ENCODE measurements around the gene TMEM200B.
"Not testable (repeated sequence)": the region's sequence is repeated elsewhere in the genome, so short reads cannot be mapped to it uniquely, and the experiment has no call there.

Gene TMEM200B

DNA sequence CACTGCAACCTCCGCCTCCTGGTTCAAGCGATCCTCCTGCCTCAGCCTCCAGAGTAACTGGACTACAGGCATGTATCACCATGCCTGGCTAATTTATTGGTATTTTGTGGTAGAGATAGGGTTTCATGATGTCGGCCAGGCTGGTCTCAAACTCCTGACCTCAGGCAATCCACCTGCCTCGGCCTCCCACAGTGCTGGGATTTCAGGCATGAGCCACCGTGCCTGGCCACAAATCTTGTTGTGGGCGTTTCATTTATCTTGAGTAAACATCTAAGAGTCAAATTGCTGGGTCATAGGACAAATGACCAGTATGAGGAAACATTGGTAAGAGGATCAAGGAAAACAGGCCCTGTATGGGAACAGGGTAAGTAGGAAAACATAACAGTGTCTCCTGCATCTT, 17.9 kb downstream of the TMEM200B start:
- no peak for DNase-seq

DNA sequence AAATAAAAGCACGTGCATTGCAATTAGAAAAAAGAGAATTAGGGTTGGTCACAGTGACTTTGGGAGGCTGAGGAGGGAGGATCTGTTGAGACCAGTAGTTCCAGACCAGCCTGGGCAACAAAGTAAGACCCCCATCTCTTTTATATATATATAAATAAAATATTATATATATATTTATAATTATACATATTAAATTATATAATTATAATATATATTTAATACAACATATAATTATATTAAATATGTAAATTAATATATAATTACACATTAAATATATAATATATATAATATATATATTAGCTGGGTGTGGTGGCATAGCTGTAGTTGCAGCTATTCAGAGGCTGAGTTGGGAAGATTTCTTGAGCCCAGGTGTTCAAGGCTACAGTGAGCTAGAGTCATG, 23.2 kb downstream of the TMEM200B start:
- no peak for DNase-seq

DNA sequence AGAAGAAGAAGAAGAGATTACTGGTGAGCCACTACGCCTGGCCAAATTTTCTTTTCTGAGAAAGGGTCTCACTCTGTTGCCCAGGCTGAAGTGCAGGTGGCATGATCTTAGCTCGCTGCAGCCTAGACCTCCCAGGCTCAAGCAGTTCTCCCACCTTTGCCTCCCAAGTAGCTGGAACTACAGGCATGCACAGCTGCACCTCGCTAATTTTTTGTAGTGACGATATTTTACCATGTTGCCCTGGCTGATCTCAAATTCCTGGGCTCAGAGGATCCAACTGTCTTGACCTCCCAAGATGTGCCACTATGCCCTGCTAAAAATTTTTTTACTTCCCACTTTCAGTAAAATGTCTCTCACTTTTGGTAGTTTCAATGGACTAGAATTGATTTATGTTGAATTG, 24.4 kb downstream of the TMEM200B start:
- no peak for DNase-seq

DNA sequence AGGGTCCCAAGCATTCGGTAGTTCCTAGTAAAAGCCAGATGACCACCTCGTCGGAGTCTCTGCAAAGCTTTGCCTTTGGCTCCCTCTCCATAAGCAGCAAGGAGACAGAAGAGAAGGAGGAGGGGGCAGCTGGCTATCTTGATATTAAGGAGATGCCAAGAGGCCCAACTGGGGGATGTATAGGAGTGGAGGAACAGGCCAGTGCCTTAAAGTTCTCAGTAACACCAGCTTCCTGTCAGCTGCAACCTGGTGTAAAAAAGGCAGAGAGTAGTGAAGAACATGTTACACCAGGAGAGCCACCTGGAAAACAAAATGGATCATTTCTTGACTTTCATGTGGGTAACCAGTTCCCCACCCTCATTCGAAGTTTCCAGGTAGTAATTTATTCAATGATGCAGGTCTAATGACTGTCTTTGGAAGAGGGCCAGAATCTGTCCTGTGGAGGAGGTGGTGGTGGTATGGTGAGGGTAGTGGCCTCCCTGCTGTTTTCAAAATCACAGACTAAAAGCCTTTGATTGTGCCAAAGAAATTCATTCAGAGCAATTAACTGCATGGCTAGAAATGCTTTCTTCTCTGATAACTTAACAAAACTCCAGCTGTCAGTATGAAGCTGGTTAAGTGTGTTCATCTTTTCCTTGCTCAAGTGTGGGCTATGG, 27.3 kb downstream of the TMEM200B start:
- DNase-seq = no peak

DNA sequence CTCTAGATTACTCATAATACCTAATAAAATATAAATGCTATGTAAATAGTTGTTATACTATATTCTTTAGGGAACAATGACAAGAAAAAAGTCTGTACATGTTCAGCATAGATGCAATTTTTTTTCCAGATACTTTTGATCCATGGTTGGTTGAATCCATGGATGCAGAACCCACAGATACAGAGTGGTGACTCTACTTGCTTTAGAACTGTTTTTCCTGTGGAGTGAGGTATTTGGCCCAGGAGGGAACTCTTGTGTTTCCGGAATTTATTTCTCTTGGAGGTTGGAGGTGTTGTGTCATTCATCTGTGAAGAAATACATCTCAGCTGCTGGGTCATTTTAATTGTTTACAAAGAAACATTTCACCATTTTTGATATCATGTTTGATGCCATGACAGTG, 28.7 kb downstream of the TMEM200B start:
- no peak for DNase-seq

DNA sequence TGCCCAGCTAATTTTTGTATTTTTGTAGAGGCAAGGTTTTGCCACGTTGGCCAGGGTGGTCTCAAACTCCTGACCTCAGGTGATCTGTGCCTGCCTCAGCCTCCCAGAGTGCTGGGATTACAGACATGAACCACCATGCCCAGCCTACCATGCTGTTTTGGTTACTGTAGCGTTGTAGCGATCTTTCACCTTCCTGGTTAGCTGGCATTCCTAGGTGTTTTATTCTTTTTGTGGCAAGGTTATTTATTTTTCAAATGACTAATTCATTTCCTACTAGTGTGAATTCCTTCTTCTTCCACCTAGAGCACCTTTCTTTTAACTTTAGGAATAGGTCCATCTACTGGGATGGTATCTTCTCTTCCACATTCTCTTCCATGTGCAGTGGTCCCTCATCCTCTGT, 29.3 kb downstream of the TMEM200B start:
- DNase-seq = no peak

DNA sequence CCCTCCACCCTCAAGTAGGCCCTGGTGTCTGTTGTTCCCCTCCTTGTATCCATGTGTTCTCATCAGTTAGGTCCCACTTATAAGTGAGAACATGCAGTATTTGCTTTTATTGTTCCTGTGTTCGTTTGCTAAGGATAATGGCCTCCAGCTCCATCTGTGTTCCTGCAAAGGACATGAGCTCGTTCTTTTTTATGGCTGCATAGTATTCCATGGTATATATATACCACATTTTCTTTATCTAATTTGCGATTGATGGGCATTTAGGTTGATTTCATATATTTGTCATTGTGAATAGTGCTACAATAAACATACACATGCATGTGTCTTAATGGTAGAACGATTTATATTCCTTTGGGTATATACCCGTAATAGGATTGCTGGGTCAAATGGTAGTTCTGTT, 31.0 kb downstream of the TMEM200B start:
- not testable (repeated sequence) for DNase-seq

DNA sequence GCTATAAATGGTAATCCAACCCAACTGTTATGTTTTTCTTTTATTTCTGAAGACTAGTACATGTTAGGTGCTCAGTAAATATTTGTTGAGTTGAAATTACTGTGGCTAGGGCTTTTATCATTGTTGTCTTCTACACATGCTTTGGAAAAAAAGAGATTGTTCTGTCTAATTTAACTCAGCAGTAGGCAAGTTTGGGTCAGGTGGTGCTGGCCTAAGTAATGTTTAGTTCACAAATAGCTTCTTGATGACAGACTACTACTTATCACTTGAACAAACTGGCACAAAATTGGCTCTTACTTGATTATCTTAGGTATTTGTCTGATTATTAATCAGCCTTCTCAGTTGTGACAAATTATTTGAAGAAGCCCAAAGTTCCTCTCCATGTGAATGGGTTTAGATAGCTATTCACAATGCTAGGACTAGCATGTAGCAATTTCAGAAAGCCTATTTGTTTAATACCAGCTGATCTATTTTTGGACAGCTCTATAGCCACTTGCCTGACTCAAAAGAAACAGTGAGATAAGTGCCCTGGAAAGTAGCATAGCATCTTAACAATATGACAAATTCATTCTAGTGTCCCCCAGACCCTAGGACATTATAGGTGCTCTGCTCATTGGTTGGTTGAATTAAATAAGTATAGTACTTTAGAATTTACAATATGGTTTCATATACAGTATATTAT, 32.6 kb downstream of the TMEM200B start:
- no peak for DNase-seq

DNA sequence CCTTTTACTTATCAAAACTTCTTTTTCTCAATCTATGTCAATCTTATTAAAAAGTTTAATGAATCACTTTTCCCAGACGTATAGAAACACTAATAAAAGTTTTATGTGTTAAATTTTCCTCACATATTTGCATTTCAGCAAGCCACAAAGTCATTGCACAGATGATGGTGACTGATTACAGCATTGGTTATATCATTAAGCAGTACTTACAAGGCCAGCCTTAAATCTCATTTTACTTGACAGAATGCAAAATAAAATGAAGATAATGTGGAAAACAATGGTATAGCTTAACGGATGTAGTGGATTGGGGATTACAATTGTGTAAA, 39.5 kb downstream of the TMEM200B start:
- no peak for DNase-seq

DNA sequence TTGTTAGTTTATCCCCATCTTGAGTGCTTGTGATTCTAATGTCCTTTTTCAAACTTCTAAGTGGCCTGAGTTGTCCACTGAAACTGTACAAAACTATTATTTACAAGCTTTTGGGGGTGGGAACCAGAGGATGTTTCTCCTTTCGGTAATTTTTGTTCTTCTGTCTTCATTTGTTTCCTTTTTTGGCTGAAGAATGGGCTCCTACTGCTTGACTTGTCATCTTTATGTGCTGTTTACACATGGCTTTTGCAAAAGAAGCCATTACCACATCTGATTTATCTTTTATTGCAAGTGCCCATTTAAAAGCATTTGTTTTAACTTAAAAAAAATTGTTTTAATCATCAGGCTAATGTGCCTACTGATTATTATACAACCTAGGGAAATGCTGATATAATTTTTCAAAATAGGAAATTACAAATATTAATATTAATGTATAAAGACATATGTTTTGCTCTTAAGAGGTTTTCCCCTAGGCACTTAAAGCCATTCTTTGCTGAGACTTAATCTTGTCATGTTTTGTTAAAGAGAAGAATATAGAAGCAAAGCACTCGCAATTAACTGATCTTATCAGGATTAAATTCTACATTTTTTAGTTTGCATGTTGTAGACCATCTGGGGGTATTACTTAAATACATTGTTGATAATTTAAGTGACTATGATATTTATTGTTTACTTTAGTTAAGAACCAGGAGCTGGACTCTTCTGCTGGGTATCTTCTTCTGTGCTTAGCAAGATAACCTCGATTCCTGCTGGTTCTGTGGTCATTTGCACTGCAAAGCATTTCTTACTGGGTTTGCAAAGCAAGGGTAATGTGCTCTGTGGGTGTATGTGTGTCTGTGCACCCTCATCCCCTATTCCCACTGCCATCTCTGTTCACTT, 40.1 kb downstream of the TMEM200B start:
- no peak for DNase-seq

DNA sequence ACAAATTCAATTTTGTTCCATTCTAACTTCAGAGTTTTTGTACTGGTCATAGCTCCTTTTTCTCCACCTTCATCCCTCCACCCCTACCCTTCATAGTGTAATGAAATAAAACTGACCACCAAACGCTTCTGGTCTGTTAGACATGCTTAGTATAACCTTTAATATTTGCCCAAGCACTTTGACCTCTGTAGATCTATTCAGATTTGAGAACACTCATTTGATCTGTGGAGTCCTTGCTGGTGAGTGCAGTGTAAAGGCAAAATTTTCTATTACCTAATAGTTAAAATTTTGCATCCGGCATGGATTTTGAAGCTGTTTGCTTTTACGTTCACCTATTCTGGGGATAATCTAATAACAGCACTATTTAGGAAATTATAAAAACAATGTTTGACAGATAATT, 41.2 kb downstream of the TMEM200B start:
- no peak for DNase-seq

DNA sequence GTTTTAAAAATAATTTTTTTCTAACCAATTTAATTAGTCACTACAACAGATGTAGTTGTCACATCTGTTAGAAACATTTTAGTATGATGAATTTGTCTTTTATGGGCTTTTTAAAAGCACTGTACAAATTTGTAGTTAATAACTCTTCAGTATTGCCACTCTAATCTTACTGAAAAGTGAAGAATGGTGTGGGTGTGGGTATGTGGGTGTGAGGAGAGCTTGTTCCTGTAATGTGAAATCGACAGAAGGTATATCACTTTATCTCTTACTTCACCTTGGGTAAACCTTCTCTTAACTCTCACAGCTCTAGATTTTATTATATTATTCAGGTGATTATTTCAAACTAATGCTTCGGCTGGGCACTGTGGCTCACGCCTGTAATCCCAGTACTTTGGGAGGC, 42.5 kb downstream of the TMEM200B start:
- DNase-seq = no peak

DNA sequence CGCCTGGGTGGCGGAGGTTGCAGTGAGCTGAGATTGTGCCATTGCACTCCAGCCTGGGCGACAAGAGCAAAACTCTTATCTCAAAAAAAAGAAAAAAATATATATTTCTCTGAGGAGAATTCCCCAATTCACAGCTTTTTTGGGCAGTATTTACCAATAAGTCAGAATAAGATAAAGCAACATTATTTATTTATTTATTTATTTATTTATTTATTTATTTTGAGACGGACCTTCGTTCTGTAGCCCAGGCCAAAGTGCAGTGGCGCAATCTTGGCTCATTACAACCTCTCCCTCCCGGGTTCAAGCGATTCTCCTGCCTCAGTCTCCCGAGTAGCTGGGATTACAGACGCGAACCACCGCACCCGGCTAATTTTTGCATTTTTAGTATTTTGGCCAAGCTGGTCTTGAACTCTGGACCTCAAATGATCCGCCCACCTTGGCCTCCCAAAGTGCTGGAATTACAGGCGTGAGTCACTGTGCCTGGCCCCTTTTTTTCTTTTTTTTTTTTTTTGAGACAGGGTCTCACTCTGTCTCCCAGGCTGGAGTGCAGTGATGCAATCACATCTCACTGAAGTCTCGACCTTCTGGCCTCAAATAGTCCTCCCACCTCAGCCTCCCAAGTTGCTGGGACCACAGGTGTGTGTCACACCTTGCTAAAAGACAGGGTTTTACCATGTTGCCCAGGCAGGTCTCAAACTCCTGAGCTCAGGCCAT, 43.6 kb downstream of the TMEM200B start:
- DNase-seq = not testable (repeated sequence)

DNA sequence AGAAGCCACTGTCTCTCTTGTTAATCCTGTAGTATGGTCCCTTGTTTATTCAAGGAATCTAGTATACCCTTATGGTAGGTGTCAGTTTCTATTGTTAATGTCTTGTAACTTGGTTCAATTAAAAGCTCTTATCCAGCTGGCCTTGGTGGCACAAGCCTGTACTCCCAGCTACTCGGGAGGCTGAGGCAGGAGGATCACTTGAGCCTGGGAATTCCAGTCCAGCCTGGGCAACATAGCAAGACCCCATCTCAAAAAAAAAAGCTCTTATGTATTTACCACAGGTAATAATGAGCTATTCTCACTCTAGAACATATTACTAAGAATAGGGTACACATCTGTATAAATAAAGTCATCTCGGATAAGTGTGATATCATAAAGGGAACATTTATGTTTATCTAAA, 46.5 kb downstream of the TMEM200B start:
- no peak for DNase-seq

Data from activated CD4-positive, alpha-beta T cell treated with anti-CD3 and anti-CD28 coated beads, Interleukin-2, amount 50 U/mL, for 16 hours (primary cell).